Measurements from ENCODE around the gene EPX.

GRCh38 chr17:58202859-58203258, 10.3 kb downstream of the EPX start:
- no peak for TF ChIP-seq CTCF (IDR thresholded peaks at IDR 0.05)
- no peak for TF ChIP-seq POLR2A (IDR thresholded peaks at IDR 0.05)
